Fibroblast of skin of back (primary cell): ENCODE measurements around the gene CCL16.

Source experiments
- DNase-seq: peaks from one replicate; pipeline ENCODE4 v3.0.0-alpha.2; 2013

Gene CCL16

DNA sequence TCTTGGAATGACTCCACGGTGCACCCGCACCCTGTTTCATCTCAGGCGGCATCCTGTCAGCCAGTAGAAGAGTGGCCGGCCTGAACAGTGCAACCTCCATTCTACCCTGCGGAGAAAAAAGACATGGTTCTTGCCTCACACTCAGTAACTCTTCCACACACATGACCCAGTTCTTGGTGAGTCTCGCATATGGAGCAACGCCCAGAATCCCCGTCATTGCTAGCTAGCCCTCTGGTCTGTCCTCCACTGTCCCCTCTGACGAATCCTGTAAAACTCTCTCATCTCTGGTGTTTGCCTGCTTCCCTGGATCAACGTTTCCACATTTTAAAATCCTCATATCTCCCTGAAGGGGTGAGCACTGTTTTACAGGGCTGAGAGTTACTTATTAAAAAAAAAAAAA lies 46.5 kb downstream of the CCL16 start:
- no peak for DNase-seq

DNA sequence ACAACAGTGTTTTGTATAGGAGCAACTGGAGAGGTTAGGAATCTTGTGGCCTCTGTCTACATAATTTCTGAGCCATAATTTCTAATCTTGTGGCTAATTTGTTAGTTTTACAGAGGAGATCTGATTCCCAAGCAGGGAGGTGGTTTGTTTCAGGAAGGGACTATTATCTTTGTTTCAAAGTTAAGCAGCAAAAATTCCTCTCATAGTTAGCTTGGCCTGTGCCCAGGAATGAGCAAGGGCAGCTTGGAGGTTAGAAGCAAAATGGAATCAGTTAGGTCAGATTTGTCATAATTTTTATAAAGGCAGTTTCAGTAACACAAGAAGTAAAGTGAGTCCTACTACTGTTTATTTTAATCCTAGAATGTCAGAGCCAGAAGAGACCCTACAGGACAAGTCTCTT lies 48.7 kb downstream of the CCL16 start:
- peak; percentile 42 for DNase-seq

DNA sequence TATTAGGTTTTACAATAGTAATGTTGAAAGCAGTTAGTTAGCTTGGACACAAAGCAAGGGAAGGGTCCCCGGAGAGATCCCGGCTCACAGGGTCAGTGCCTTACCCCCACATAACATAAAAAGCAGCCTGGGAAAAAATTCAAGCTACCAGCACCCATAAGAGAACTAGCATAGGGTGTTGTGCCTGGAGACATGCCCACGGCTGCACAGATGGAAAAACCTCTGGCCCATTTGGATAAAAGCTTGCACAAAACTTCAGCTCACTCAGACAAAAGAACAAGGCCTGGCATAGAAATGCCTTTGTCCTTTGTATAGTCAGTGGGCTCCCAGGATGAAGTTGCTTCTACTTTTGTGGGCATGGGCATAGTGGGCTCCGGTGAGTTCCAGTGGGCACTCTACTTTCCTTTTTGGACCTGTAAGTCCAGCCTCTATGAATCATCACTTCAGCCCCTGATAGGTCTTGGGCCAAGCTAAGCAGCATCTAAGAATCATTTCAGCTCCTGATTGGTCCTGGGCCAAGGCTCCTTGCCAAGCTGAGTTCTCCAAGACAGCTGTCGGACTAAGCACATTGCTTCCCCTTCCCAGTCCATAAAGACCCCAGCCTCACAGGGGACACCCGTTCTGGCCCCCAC lies 49.4 kb downstream of the CCL16 start:
- peak; percentile 12 for DNase-seq

DNA sequence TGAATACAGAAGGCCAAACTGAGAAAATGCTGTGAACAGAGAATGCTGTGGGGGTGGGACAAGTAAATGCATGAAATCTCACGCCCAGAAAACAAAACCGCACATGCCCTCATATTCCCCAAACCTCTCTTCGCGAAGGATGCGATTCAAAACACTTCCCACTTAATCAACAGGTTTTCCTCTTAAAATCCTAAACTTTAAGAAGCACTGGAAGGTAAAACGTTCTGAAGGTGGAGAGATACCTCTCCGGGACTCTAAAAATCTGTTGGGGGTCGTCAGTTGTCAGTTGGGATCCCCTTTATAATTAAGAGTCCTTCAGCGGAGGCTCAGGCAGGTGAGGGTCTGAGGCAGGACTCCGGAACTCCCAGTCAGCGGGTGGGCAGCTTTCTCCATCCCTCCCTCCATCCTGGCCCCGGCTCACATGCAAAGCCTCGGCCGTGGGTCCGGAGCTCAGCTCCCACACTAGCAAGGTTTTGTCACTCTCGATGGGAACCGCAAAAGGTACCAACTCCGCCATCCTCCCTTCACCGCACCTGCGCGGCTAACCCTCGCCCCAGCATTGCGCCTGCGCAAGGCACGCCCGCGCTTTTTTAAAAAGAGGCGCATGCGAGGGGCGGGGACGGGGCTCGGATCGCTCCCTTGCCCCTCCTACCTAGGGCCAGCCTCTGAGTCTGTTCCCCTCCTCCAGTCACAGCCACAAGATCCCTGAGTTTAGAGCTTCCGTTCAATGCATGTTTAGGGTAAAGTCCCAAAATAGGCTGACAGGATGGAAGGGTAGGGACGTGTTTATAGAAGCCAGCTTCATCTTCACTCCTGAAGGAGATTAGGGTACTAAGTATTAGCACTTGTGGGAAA lies 50.9 kb downstream of the CCL16 start, which contains the start of gene RDM1:
Gene RDM1, minus strand, starts transcription at position 563 of the 855 bp plus-strand sequence. Its CDS starts 46 bp downstream, at position 517.
- DNase-seq = peak; percentile 65

DNA sequence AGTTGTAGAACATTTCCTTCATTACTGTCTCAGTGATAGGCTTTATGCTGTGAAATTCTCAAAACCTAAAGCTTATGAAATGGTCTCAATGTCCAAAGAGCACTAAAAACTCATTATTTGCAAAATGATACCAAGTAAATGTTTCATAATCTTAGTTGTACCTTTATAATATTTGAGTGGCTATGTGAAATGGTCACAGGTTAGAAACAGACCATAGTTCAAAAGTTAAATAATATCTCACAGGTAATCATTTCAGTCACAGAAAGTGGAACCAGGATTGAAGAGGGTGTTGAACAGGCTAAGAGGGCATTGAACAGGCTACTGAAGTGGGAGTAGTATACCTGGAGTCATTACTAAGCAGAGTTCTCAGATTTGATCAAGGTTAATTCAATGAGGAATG lies 53.6 kb downstream of the CCL16 start:
- no peak for DNase-seq
